B cell (primary cell): Measurements from ENCODE around the gene TMEM179B. TPM values are rescaled to one million over a fixed set of nuclear protein-coding genes. Genes with fewer than 3 reads are reported as not detected.

ENCODE experiments used
- ATAC-seq: fragments of 200-7000 bp; cut with Tn5 transposase; one replicate; pipeline ENCODE4 v1.10.0; 2021; ENCODE audit warnings: low read depth, mild to moderate bottlenecking, moderate number of reproducible peaks, moderate library complexity
- CTCF ChIA-PET: fragments of 350-600 bp; sonication (Branson Sonifier 250); formaldehyde crosslinking; loops from one replicate; lab custom pipeline; 2021; ENCODE audit warnings: antibody characterized with exemption, inconsistent platforms; lab: Charles Lee
- POLR2A ChIA-PET: fragments of 350-600 bp; sonication (Branson Sonifier 250); formaldehyde crosslinking; loops from one replicate; lab custom pipeline; 2021; ENCODE audit warnings: antibody characterized with exemption; lab: Charles Lee
- DNase-seq: peaks from one replicate; pipeline ENCODE4 v3.0.0; 2013
- H2AFZ ChIP-seq: 2 replicates; pipeline ENCODE4 v1.6.1; 2012; ENCODE audit warnings: mild to moderate bottlenecking, low read depth, low read length; ENCODE audit not compliant: insufficient read depth, poor library complexity, severe bottlenecking
- H3K27ac ChIP-seq, 2 donors: 1 replicate in 1 of 2; 2 replicates in 1 of 2; pipeline ENCODE4 v1.5.1; 2012 to 2013; ENCODE audit warnings: low read length in 2 of 2, mild to moderate bottlenecking in 2 of 2, moderate library complexity in 1 of 2
- H3K27me3 ChIP-seq, 4 experiments: fragments of 200-600 bp in 1 of 4; sonication (generic) in 1 of 4; replicated peaks in 1 of 4; 1 replicate in 2 of 4; 2 replicates in 2 of 4; pipeline versions ENCODE4 v1.6.1 to v1.7.0; 2013 to 2016; ENCODE audit warnings: low read length in 3 of 4, mild to moderate bottlenecking in 2 of 4, mixed read lengths in 1 of 4, moderate library complexity in 1 of 4; ENCODE audit not compliant: insufficient read depth in 4 of 4, control insufficient read depth in 3 of 4; ENCODE audit errors: control extremely low read depth in 1 of 4
- H3K36me3 ChIP-seq, 2 experiments: replicated peaks in 1 of 2; 1 replicate in 1 of 2; 2 replicates in 1 of 2; pipeline versions ENCODE4 v1.6.1 to v1.7.1; 2013; ENCODE audit warnings: low read length in 1 of 2; ENCODE audit not compliant: insufficient read depth in 2 of 2, control insufficient read depth in 1 of 2; ENCODE audit errors: control extremely low read depth in 1 of 2, extremely low read depth in 1 of 2
- H3K4me1 ChIP-seq, 2 donors: fragments of 200-600 bp in 1 of 2; sonication (generic) in 1 of 2; 1 replicate in 1 of 2; 2 replicates in 1 of 2; pipeline versions ENCODE4 v1.5.1 to v1.6.1; 2013 to 2017; ENCODE audit warnings: low read length in 2 of 2; ENCODE audit not compliant: control insufficient read depth in 2 of 2, insufficient read depth in 2 of 2
- H3K4me2 ChIP-seq: replicated peaks from 2 replicates; pipeline ENCODE3; 2012; ENCODE audit warnings: mild to moderate bottlenecking, low read depth, low read length; ENCODE audit not compliant: poor library complexity, severe bottlenecking
- H3K4me3 ChIP-seq, 5 experiments: fragments of 200-600 bp in 1 of 5; sonication (generic) in 1 of 5; 1 replicate in 3 of 5; 2 replicates in 2 of 5; pipeline versions ENCODE4 v1.5.1 to v1.7.0; 2011 to 2016; ENCODE audit warnings: low read length in 4 of 5, mild to moderate bottlenecking in 4 of 5, low read depth in 2 of 5, control low read depth in 1 of 5, moderate library complexity in 1 of 5; ENCODE audit not compliant: insufficient read depth in 1 of 5; ENCODE audit errors: control extremely low read depth in 1 of 5, extremely low read depth in 1 of 5
- H3K79me2 ChIP-seq: fragments of 200-600 bp; sonication (generic); one replicate; pipeline ENCODE4 v1.6.0; 2016; ENCODE audit warnings: low read length; ENCODE audit not compliant: control insufficient read depth, insufficient read depth
- H3K9ac ChIP-seq: fragments of 200-600 bp; sonication (generic); 2 replicates; pipeline ENCODE4 v1.6.1; 2017; ENCODE audit warnings: mild to moderate bottlenecking, low read length, moderate library complexity
- H3K9me3 ChIP-seq, 3 donors: one replicate each; pipeline versions ENCODE4 v1.6.1 to v1.7.1; 2013; ENCODE audit warnings: low read length in 2 of 3; ENCODE audit not compliant: control insufficient read depth in 2 of 3, insufficient read depth in 1 of 3; ENCODE audit errors: control extremely low read depth in 1 of 3
- H4K20me1 ChIP-seq: 2 replicates; pipeline ENCODE4 v1.6.0; 2012; ENCODE audit warnings: mild to moderate bottlenecking, low read length; ENCODE audit not compliant: insufficient read depth, control insufficient read depth, poor library complexity, severe bottlenecking
- H3K27ac Mint-ChIP-seq: one replicate; pipeline ENCODE4 v1.8.0; 2021; ENCODE audit warnings: mixed read lengths
- H3K27me3 Mint-ChIP-seq: one replicate; pipeline ENCODE4 v1.8.0; 2021; ENCODE audit warnings: mixed read lengths
- H3K4me1 Mint-ChIP-seq: one replicate; pipeline ENCODE4 v1.8.0; 2021; ENCODE audit warnings: mixed read lengths
- H3K4me3 Mint-ChIP-seq: one replicate; pipeline ENCODE4 v1.8.0; 2021; ENCODE audit warnings: mixed read lengths
- H3K9me3 Mint-ChIP-seq: one replicate; pipeline ENCODE4 v1.8.0; 2022; ENCODE audit warnings: mixed read lengths; ENCODE audit not compliant: insufficient read depth
- CTCF ChIP-seq: fragments of 200-600 bp; IDR thresholded peaks from one replicate; pipeline ENCODE4 v1.8.0; 2022; ENCODE audit warnings: antibody characterized with exemption, mild to moderate bottlenecking
- EZH2 ChIP-seq: IDR thresholded peaks from 2 replicates; pipeline ENCODE4 v1.6.1; 2012; ENCODE audit warnings: borderline replicate concordance, low read depth, mild to moderate bottlenecking, moderate library complexity, low read length; ENCODE audit not compliant: insufficient read depth, poor library complexity, severe bottlenecking
- WGBS: methylation state at CpG from one replicate; pipeline ENCODE4 v1.1.5; 2013; ENCODE audit warnings: missing lambda C conversion rate; ENCODE audit not compliant: insufficient coverage; 5-methylcytosine and 5-hydroxymethylcytosine counted together
- intact Hi-C: fragments of 100-400 bp; cut with micrococcal nuclease; formaldehyde crosslinking; loops from one replicate; pipeline ENCODE4 v1.10.0; 2022
- polyA plus RNA-seq: library from polyadenylated mRNA; depleted of rRNA; stranded (reverse); fragments of >200 nt; gene quantifications from 2 replicates; pipeline ENCODE4 v1.2.3, GENCODE V29; 2012
- total RNA-seq, 2 donors: library from RNA; stranded (reverse); fragments of 120-200 nt in 1 of 2; gene quantifications; 1 replicate in 1 of 2; 2 replicates in 1 of 2; pipeline versions ENCODE4 v1.2.3 to v1.2.4, GENCODE V29; 2013 to 2022

Gene TMEM179B
- total and polyA plus RNA-seq, 2 donors (not counting 1 experiment from before 2014, with no cell fraction given), result 62.3 to 64.3 TPM

- TF ChIP-seq EZH2 (no peak), CTCF (no peak)
- peak within 1 kb of the TSS; percentile 97 for H3K4me2 ChIP-seq
- H3K9me3 ChIP-seq, result no peaks in the 10 kb centered on the region
- under 1% methylated on average over 50 of the region's 58 CpGs for WGBS
- Mint-ChIP-seq H3K4me1 (peaks cover 46% of the 10 kb centered on the region), H3K27ac (peak within 1 kb of the TSS; percentile 91), H3K9me3 (no peaks in the 10 kb centered on the region), H3K27me3 (no peaks in the 10 kb centered on the region), H3K4me3 (peak within 1 kb of the TSS; percentile 91)
- H3K4me3 ChIP-seq, result peak within 1 kb of the TSS; percentile 32 to 94 (median 85)
- peaks cover 25 to 34% of the 10 kb centered on the region in 2 donors for H3K4me1 ChIP-seq
- ChIA-PET POLR2A (interaction anchor here (0.7 to 2.7 kb wide), 7 partner anchors 13 to 343 kb away, joined by 3 to 19 read pairs (median 4); partner anchors contain the start of genes GANAB and WDR74), CTCF (interaction anchor here (0.6 to 1.5 kb wide), 2 partner anchors 65 to 912 kb away, joined by 3 read pairs; partner anchors contain the start of gene HNRNPUL2)
- H4K20me1 ChIP-seq, result peaks cover 15% of the 10 kb centered on the region
- H2AFZ ChIP-seq, result peak within 1 kb of the TSS; percentile 77
- intact Hi-C loops, result loop anchor here (1.0 kb wide), 4 partner anchors 14 to 71 kb away; partner anchors contain the start of genes NXF1, POLR2G and TAF6L
- peak within 1 kb of the TSS; percentile 89 for H3K9ac ChIP-seq
- H3K27ac ChIP-seq, result peak within 1 kb of the TSS; percentile 65 to 83
- peak; percentile 89 for DNase-seq
- peaks cover 0 to 58% of the 10 kb centered on the region in 2 experiments for H3K36me3 ChIP-seq
- no peaks in the 10 kb centered on the region for H3K27me3 ChIP-seq
- H3K79me2 ChIP-seq, result peaks cover 53% of the 10 kb centered on the region
- ATAC-seq, result peak; percentile 74
Observed at GRCh38 chr11:62791501-62792201, 4.4 kb downstream of the TMEM179B start, which contains the start of gene TMEM223. TSS of gene TMEM223 (minus strand) at chr11:62792006. CDS start at chr11:62791994, 12 bp downstream.
